ENCODE data around the gene PROM2.

DNA sequence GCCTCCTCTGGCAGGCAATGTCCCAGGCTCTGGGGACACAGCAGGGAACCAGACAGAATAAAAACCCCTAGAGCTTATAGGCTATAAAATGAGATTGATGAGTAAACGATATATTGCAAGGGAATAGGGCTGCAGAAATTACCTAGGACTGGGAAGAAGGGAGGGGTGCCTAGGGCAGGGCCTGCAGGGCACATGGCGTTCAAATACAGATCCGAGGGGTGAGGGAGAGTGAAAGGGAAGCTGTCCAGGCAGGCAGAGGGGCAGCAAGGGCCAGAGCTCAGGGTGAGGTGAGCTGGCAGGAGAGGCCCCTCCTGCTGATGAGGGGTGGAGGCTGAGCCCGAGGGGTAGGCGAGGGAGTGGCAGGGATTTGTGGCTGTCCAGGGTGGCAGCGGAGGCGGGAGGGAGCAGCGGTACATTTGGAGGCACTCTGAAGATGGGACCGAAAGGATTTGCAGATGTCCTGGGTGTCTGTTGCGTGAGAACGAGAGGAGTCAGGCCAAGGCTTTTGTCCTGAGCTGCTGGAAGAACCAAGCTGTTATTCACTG lies 56.6 kb downstream of the PROM2 start:
- TF ChIP-seq, protein P1, sequence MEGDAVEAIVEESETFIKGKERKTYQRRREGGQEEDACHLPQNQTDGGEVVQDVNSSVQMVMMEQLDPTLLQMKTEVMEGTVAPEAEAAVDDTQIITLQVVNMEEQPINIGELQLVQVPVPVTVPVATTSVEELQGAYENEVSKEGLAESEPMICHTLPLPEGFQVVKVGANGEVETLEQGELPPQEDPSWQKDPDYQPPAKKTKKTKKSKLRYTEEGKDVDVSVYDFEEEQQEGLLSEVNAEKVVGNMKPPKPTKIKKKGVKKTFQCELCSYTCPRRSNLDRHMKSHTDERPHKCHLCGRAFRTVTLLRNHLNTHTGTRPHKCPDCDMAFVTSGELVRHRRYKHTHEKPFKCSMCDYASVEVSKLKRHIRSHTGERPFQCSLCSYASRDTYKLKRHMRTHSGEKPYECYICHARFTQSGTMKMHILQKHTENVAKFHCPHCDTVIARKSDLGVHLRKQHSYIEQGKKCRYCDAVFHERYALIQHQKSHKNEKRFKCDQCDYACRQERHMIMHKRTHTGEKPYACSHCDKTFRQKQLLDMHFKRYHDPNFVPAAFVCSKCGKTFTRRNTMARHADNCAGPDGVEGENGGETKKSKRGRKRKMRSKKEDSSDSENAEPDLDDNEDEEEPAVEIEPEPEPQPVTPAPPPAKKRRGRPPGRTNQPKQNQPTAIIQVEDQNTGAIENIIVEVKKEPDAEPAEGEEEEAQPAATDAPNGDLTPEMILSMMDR (IDR thresholded peaks at IDR 0.05; ENCODE audit: insufficient read depth, low read length, poor library complexity, severe bottlenecking), result no peak
- no peak for TF ChIP-seq EZH2phosphoT487 (conservative IDR thresholded peaks at IDR 0.05; ENCODE audit: low read length)

Data from SU-DHL-6 (cell line).